SKM-1 (cell line): ENCODE data around the gene IL6.
"Not testable (repeated sequence)": the region's sequence is repeated elsewhere in the genome, so short reads cannot be mapped to it uniquely, and the experiment has no call there.

ENCODE experiments used
- DNase-seq: peaks from one replicate; lab custom pipeline; 2025; ENCODE audit not compliant: unreplicated experiment; lab: John Stamatoyannopoulos, UW

Gene IL6

DNA sequence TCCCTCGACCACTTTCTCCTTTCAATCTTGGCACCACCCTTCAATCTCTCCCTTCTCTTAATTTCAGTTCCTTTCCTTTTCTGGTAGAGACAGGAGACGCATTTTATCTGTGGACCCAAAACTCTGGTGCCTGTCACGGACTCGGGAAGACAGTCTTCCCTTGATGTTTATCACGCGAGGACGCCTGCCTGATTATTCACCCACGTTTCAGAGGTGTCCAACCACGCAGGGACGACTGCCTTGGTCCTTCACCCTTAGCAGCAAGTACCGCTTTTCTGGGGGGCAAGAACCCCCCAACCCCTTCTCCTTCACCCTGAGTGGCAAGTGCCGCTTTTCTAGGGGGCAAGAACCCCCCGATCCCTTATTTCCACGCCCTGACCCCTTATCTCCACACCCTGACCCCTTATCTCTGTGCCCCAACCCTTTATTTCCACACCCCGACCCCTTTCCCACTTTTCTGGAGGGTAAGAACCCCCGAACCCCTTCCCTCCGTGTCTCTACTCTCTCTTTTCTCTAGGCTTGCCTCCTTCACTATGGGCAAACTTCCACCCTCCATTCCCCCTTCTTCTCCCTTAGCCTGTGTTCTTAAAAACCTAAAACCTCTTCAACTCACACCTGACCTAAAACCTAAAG, 22.9 kb upstream of the IL6 start:
- DNase-seq, result not testable (repeated sequence)

DNA sequence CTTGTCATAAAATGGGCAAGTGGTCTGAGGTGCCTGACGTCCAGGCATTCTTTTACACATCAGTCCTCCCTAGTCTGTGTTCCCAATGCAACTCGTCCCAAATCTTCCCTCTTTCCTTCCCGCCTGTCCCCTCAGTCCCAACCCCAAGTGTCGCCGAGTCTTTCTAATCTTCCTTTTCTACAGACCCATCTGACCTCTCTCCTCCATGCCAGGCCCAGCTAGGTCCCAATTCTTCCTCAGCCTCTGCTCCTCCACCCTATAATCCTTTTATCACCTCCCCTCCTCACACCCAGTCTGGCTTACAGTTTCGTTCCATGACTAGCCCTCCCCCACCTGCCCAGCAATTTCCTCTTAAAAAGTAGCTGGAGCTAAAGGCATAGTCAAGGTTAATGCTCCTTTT, 22.3 kb upstream of the IL6 start:
- not testable (repeated sequence) for DNase-seq

DNA sequence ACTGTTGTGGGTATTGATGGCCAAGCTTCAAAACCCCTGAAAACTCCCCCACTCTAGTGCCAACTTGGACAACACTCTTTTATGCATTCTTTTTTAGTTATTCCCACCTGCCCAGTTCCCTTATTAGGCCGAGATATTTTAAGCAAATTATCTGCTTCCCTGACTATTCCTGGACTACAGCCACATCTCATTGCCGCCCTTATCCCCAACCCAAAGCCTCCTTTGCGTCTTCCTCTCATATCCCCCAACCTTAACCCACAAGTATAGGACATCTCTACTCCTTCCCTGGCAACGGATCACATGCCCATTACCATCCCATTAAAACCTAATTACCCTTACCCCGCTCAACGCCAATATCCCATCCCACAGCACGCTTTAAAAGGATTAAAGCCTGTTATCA, 21.1 kb upstream of the IL6 start:
- not testable (repeated sequence) for DNase-seq

DNA sequence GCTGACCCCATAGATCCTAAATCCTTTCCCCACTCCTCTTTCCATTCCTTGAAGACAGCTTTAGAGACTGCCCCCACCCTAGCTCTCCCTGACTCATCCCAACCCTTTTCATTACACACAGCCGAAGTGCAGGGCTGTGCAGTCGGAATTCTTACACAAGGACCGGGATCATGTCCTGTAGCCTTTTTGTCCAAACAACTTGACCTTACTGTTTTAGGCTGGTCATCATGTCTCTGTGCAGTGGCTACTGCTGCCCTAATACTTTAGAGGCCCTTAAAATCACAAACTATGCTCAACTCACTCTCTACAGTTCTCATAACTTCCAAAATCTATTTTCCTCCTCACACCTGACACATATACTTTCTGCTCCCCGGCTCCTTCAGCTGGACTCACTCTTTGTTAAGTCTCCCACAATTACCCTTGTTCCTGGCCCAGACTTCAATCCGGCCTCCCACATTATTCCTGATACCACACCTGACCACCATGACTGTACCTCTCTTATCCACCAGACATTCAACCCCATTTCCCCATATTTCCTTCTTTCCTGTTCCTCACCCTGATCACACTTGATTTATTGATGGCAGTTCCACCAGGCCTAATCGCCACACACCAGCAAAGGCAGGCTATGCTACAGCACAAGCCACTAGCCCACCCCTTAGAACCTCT, 19.8 kb upstream of the IL6 start:
- DNase-seq, result not testable (repeated sequence)

DNA sequence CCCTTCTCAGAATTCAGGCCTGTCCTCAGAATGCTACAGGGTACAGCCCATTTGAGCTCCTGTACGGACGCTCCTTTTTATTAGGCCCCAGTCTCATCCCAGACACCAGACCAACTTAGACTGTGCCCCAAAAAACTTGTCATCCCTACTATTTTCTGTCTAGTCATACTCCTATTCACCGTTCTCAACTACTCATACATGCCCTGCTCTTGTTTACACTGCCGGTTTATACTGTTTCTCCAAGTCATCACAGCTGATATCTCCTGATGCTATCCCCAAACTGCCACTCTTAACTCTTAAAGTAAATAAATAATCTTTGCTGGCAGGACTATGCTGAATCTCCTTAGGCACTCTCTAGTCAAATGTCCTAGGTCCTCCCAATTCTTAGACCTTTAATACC, 18.8 kb upstream of the IL6 start:
- DNase-seq, result not testable (repeated sequence)

DNA sequence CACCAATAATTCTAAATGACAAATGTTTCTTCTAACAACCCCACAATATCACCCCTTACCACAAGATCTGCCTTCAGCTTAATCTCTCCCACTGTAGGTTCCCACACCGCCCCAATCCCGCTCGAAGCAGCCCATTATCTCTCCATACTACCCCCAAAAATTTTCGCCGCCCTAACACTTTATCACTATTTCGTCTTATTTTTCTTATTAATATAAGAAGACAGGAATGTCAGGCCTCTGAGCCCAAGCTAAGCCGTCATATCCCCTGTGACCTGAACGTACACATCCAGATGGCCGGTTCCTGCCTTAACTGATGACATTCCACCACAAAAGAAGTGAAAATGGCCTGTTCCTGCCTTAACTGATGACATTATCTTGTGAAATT, 18.3 kb upstream of the IL6 start:
- DNase-seq, result not testable (repeated sequence)

DNA sequence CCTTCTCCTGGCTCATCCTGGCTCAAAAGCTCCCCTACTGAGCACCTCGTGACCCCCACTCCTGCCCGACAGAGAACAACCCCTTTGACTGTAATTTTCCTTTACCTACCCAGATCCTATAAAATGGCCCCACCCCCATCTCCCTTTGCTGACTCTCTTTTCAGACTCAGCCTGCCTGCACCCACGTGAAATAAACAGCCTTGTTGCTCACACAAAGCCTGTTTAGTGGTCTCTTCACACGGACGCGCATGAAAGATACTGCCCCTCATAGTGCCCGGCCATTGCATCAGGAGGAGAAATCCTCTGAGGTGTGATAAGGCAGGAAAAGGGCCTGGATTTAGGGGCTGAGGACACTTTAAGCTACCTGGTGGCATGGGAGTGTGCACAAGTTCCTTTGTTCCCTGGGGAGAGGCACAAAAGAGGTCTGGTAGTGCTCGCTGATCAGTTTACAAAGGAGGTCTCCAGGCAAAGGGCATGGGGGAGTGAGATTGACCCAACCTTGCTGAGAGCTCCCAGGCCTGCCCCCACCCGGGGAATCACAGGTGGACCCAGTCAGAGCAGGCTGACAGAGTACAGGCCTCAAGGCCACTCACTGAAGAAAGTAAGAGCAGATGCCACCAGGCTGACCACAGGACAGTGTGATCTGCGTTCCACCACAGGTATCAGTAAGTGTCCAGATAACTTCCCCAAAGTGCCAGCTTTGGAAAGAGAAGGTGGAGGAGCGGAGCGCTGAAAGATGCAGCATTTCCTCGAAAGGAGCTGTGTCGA, 17.8 kb upstream of the IL6 start:
- not testable (repeated sequence) for DNase-seq

DNA sequence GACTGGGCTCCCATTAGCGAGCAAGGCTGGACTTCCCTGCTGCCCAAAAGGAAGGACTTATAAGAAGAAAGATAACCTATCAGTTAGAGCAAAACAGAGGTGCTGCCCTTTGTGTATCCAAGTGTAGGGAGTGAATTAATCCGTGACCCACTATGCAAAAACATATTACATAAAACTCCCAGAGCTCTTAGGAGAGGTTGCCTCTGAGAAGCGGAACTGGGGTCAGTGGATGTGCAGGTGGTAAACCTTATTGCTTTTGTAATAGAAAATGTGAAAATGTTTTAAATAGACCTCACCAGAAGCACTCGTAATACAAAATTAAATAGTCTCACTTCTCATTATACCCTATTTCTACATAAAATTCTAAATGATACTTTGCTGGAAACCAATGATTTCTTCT, 17.1 kb upstream of the IL6 start:
- DNase-seq, result no peak

DNA sequence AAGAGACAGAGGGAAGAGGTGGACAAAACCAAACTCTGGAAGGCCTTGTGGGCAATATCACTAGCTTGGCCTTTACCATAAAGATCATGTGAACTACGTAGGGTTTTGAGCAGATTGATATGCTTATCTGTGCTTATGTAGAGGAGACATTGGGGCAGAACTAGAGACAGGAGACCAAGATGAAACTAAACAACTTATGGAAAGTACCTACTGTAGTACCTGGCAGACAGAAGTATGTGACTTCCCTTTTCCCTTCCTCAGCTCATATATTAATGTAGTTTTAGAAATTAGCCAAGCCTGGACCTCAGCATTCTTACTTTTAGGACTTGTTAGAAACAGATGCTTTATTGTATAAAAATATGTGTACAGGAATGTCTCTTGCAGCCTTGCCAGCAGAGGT, 14.0 kb upstream of the IL6 start:
- no peak for DNase-seq

DNA sequence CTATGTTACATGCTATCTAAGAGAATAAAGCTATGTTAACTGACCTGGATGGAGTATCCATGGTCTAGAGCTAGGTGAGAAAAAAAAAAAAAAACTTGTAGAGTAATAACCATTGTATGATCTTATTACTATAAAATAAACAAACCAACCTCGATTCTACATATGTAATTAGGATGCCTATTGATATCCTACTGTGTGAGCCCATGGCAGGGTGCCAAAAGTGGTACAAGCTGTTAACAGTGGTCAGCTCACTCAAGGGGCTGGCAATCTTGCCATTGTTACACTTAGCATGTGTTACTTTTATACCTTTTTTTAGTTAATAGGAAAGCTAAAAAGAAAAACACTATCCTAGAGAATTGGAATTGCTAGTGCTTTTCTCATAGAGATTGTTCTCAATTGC, 13.5 kb upstream of the IL6 start:
- no peak for DNase-seq

DNA sequence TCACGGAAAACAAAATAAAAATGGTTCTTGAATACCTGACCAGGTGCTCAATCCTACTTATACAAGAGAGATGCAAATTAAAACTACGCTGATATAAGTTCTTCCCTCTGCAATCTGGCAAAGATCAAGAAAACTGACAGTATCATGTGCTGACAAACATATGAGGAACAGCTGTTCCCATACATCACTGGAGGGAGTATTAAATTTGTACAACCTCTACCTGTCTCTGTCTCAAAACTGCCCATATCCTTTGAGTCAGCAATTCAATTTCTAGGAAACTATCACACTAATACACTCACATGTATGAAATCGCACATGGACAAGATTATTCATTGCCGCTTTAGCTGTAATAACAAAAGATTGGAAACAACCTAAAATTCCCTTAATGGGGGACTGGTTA, 11.0 kb upstream of the IL6 start:
- no peak for DNase-seq

DNA sequence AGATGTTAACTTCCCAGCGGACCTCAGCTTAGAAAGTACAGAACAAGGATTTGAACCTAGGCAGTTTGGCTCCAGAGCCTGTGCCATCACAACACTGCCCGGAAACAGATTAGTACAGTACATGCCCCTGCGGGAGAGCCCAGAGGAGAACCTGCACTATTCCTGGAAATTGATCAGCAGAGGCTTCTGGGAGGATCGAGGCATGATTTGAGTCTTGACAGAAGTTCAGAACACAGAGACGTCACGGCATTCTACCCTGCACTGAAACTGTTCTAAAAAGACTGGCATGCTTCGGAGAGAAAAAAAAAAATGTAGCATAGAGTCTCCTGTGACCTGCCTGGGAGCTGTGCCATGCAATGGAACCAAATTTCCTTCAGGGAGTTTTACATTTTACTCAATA, 9.2 kb upstream of the IL6 start:
- DNase-seq, result no peak

DNA sequence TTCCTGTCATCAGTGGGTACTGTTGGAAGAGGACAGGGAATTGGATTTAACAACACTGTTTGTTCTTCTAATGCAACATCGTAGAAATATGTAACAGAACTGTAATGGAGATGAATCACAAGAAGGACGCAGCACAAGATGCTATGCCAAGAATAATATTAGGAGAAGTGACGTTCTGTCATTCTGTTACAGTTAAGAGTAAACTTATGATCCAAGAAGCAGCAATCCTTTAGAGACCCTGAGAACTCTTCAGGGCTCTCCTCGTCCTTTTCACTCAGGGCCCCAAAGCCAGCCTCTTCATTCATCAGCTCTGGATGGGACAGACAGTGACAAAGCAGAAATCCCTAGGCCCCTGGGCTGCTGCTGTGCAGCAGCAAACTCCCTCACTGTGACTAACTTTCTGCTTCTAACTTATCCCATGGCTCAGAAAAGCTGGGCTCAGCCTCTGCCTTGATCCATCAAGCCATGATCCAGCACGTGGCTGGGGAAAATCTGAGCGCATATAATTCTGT, 8.7 kb upstream of the IL6 start:
- no peak for DNase-seq

DNA sequence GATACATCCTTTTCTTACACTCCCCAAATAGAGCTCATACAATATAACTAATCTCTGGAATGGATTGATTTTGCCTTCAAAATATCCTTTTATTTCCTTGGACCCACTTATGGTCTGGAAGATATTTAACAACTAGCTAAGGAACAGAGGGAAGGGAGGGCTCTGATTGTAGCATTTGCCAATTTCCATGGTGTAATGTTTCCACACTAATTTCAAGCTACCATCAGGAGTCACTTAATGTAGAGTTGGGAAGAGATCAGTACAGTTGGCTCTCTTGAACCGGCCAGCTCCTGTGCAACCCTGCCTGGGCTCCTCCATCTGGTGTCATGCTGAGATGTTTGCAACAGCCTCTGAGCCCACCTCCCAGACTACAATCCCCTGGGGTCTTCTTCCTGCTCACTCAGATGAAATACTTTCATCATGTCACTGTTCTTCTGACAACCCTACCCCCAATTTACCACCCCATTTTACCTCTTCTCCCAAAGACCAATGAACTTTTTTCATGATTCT, 8.0 kb upstream of the IL6 start:
- DNase-seq, result no peak

DNA sequence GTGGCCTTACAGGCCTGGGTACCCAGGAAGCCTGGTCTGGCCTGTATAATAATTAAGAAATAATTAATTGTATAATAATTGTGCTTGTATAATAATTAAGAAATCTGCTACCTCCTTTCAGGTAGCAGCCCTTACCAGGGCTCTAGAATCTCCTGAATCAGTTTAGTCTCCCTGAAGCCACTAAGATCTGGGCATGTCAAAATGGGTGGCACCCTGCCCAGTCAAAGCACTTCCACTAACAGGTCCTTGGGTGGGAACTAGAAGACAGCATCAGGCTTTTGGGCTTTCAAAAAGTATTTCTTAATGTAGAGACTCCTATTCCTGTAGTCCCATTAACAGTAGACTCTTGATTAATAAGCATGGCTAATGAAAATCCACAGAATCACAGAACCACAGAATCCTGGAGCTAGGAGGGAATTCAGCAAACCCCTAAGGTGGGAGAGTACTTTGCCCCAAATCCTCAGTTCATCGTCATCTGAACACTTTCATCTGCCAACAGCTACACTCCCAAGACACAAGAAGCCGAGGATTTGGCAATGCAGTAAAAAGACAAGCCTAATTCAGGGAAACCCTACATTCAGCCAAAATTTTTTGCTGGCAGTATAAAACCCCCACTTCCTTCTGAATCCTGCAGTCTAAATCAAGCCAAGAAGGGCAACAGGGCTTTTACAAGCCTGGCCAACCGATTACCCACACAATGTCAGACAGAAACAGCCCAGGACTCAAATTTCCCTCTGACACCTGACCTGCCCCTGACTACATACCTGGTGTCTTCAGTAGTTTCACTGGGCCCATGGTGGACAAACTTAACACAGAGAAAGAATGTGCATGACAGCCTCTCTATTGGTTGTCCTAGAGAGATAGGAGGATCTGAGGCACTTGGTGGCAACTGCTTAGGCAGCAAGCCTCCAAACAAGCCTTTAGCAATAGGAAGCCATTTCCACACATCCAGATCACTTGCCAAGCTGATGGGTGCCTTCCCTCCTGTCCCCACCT, 5.9 kb upstream of the IL6 start:
- no peak for DNase-seq

DNA sequence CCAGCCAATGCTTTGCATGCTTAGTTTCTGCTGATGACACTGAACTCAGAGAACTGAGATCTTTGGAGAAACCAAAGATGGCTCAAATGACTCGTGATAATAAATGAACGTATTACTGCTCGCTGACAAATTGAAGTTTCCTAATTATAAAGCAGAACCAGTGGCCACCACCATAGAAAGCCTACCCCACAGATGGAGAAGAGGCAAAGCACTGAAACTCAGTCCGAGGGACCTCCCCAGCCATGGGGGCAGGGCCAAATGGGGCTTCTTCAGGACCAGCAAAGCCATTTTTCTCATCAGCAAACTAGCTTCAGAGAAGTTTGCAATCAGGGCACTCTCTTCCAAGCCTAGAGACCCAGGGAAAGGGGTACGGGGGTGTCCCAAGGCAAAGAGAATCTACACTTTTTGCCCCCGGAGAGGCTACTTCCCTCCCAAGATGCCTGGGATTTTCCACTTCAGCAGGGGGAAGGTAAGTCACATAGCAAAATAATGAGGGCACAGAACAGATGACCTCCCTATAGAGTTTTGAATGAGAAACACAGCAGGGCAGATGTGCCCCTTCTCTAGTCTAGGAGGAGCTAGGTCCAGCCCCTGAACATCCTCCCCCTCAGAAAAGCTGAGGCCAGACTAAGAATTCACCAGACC, 4.3 kb upstream of the IL6 start:
- DNase-seq, result no peak

DNA sequence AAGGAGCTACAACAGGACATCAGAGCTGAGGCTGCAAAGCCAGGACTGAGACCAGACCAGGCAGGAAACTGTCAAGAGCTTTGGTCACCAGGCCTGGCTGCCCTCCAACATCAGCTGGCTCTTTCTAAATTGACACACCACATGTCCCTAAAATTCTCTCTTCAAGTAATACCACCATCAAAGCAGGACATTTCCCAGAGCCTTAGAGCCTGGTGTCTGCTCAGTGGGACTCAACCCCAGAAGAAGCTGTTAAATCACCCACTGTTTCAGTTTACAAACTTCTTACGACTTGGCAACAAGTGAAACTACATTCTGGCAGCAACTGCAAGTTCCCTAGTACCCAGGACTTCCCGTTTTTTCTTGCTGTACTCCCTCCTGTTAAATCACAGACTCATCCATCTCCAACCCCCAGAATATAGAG, 3.8 kb upstream of the IL6 start:
- peak; percentile 38 for DNase-seq

DNA sequence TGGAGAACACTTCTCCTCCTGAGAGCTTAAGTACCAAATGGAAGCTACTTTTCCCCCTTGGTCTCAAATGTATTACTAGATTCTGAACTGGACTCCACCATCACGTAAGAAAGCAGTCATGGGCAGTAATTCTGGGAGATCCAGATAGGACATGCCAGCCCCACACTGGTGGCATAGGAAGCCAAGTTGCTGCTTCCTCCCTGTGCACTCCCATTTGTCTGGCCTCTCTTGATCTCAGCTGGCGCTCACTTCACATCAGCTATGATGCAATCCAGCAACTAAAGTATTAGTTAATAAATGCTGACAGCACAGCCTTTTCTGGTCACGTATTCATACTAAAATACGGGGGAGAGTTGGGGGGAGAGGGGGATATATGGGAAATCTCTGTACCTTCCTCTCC, 3.4 kb upstream of the IL6 start:
- DNase-seq, result no peak

DNA sequence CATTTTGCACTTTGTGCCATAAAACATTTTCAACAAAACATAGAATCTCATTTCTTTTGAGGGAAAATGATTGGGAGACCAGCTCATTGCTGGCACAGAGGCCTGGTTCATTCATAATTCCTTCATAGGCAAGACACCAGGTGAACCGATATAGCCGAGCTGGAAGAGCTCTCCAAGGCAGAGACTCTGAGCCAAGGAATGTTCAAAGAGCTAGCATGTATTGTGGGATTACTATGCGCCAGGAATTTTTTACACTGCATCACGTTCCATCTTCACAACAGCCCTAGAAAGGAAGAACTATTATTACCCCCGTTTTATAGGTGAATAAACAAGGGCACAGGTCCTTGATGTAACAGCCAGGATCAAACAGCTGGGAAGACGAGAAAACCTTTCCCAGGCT, 2.1 kb upstream of the IL6 start:
- DNase-seq, result no peak

DNA sequence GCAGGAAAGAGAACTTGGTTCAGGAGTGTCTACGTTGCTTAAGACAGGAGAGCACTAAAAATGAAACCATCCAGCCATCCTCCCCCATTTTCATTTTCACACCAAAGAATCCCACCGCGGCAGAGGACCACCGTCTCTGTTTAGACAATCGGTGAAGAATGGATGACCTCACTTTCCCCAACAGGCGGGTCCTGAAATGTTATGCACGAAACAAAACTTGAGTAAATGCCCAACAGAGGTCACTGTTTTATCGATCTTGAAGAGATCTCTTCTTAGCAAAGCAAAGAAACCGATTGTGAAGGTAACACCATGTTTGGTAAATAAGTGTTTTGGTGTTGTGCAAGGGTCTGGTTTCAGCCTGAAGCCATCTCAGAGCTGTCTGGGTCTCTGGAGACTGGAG, 1.4 kb upstream of the IL6 start:
- no peak for DNase-seq
